GM21526 (cell line): Measurements from ENCODE around the gene SRGAP3.

Experiments
- ATAC-seq: cut with Tn5 transposase; IDR thresholded peaks from one replicate; pipeline ENCODE4 v1.9.1; 2021; ENCODE audit warnings: moderate library complexity; ENCODE audit not compliant: unreplicated experiment, low FRiP score

SRGAP3 gene

DNA sequence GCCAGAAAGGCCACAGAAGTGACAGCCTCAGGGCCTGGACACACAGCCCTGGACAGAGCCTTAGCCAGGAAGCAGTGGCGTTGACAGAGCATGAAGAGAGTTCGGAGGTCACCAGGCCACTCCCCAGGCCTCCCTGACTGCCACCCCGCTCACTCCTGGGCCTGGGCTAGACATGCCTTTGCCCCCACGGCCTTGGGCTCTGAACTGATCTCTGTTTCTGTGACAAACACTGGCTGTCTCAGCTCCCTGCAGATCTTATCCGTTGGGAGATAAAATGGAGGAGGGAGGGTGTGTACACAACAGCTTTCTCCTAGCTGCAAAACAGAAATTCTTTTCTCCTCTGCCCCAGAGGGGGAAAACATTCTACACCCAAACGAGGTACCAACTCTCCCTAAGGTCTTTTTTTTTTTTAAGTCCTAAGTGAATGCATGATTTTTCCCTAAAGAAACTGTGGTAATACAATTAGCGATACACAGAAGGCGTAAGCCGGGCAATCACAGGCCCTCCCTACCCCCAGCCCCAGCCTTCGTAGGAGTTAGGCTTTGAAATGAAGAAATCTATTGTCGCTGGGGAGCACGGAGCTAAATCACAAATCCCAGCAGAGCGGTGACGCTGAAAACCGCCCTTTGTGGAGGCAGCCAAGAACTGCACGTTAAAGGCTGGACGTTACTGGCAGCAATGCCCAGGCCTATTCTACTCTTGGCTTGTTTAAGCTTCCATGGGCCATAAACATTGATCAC, 45.0 kb downstream of the SRGAP3 start:
- no peak for ATAC-seq

DNA sequence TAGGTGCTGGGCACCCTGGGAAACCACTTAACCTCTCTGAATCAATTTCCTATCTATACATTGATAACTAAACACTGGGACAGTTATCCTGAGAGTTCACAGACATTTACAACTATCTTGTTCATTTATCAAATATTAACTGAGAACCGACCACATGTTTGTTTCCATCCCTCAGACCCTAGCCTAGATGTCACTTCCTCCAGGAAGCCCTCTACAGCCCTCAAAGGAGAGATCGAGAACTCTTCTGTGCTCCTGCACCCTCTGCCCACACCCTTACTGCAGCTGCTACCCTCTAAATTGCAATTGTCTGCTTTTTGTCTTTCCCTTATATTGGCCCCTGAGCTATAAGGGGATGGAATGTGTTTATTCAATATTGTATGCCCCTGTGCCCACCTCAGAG, 46.1 kb downstream of the SRGAP3 start:
- no peak for ATAC-seq

DNA sequence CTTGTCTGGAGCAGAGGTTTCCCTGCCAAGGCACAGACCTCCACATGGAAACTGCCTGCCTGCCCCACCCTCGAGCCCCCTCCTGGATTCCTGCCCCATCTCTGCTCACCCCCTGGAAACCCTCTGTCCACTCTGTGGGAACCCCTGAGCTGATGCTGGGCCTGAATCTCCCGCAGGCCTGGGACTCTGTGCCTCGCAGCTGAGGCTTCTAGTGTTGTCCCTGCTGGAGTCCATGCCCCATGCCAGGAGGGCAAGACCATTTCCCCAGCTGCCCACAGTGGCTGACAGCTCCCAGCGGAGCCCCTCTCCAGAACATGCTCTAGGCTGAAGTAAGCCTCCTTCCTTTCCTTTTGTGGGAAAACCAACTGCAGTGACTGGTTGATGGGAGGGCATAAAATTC, 46.9 kb downstream of the SRGAP3 start:
- ATAC-seq: no peak

DNA sequence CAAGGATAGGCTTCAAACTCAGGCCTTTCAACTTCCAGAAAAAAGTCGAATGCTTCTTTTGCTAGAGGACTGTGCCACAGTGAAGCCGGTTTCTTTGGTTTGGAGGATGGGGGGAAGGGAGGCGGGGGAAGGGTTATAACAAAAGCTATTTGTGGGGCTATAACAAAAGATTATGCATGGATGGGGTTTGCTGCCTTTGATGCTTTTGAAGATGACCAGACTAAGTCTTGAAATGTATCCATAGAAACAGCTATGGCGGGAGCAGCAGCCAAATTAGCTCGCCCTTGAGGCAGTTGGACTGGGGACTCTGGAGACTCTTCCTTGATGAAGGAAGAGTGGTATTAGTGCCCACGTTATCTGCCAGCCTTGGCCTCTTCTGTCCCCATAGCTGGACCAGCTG, 47.5 kb downstream of the SRGAP3 start:
- ATAC-seq: no peak

DNA sequence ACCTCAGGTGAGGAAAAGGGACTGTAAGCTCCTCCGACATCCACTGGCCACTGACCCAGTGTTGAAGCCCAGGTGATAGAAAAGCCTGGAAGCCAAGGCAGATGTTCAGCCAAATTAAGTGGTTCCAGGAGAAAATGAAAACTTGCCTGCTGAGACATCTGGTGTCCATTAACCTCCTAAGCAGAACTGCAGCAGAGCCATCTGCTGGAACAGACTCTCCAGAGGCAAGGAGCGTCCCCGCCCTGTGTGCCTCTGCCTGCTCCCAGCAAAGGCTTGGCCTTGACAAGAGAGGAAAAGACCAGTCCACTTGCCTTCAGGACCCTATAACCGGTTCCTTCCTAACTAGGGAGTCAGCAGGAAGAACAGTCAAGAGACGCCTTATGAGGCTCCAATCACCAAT, 48.2 kb downstream of the SRGAP3 start:
- no peak for ATAC-seq

DNA sequence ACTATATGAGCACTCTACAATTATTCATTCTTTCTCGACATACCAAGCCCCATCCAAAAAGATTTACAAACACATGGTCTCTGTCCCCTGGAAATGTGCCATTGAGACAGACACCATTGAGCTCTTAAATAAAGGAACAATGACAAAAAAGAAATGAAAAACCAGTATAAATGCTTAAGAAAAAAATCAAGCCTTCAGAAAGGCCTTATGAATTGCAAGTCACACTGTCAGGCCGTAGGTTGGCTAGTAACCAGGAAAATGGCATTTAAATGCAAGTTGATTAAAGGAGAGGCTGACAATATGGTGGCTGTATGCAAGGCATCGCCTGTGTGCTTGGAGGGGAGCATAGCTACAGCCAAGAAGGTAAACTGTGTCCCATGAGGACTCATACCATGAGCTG, 49.7 kb downstream of the SRGAP3 start:
- ATAC-seq: no peak

DNA sequence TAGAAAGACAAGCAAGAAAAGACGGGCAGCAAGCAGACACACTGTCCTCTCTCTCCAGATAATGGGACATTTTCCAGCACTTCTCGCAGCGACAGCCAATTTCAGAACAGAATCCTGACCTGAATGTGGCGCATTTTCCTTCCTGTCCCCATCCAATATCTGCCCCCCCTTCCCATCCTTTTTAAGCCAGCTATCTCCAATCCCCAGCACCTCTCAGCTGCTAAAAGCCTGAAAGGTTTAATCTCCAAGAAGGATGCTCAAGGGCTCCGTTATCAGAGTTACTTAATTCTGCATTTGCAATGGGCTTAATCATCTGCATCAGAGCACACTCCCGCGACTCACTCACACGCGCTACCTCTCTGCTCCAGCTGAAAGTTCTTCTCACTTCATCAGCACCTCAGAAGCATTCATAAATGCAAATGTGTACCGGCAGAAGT, 50.5 kb downstream of the SRGAP3 start:
- no peak for ATAC-seq

DNA sequence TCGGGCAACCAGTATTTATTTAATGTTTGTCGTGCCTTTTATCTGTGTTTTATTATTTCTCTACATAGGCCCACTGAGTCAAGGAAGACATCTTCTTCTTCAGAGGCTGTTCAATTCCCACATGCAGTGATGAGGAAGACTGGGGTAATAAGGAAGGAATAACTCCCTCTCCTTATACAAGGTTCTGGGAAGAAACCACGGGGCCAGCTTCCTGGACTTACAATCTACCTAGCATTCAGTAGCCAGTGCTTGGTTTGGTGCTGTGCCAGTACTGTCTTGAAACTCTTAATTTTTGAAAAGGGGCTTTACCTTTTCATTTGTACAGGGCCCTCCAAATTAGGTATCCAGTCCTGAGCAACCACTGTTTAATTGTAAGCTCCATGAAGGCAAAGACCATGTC, 51.2 kb downstream of the SRGAP3 start:
- ATAC-seq: no peak

DNA sequence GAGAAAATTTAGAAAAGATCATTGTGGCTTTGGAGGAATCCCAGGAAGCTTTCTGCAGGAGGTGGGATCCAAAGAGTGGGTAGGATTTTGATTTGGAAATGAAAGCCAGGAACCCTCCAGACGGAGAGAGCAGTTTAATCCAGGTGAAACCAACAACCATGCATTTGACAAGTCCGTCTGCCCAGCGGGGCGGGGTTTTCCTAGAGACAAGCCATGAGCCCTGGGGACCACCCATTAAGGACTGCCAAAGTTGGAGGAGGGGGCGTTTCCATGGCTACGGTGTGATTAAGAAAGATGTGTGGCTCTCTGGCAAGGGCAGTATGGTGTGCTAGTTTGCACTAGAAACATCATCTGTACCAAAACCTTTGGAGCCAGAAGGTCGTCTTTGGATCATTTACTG, 53.4 kb downstream of the SRGAP3 start:
- ATAC-seq: no peak

DNA sequence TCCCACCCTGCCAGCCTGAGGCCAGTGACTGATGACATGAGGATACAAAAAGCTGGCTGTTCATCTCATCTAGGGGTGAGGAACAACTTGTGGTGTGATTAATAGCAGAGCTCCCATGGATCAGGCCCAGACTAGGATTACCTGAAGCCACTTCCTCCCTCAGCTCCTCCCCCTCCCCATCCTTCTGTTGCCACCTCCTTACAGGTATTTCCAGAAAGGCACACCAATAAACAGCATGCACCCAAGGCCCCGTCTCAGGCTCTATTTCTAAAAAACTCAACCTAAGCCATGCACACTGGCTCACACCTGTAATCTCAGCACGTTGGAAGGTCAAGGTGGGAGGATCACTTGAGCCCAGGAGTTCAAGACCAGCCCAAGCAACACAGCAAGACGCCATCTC, 54.1 kb downstream of the SRGAP3 start:
- ATAC-seq: no peak

DNA sequence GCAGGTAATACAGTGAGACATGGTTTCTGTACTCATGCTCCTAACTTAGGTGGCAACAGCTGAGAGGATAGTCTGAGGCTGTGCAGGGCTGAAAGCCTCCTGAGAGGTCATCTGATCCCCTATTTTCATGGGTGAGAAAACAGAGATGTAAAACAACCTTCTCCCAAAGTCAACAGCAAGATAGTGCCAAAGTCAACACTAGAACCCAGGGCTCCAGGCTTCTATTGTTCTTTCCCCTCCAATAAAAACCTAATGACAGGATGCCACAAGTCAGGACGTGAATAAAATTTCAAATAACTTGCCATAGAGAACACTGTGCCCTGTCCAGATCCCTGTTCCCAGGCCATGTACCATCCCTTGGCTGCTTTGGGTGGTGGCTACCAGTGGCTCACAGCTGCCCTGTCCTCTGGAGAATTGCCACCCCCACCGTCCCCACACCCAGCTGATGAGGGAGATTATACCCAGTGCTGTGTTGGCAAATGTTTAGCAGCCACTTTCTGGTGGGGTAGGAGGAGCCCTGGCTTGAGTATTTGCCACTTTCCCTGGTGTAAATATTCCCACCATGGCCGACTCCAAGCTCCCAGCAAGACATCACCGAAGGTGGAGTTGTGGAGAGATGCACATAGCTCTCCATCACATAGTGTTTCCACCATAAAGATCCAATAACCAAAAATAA, 54.8 kb downstream of the SRGAP3 start:
- ATAC-seq: no peak

DNA sequence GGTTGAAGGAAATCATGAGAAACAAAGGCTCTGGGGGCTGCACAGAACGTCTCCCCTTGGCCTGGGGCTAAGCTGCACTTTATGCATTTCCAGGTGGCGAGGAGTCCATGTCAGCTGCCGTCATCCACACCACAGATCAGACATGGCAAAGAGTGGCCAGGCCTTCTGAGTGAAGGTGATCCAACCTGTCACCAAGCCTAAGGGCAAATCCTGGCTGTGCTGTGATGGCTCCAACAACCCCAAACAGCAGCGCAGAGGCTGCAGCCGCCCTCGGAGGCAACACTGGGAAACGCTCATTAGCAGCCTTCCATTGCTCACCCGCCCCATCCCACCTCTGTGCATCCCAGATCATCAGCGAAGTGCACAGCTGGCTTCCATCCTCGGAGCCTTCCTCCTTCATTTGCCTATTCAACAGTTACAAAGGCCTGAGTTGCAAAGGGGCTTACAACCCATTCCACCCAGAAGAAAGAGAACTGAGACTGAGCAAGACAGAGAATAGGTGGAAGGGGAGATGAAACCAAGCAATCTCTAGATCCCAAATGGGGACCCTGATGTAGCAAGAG, 55.7 kb downstream of the SRGAP3 start:
- no peak for ATAC-seq

DNA sequence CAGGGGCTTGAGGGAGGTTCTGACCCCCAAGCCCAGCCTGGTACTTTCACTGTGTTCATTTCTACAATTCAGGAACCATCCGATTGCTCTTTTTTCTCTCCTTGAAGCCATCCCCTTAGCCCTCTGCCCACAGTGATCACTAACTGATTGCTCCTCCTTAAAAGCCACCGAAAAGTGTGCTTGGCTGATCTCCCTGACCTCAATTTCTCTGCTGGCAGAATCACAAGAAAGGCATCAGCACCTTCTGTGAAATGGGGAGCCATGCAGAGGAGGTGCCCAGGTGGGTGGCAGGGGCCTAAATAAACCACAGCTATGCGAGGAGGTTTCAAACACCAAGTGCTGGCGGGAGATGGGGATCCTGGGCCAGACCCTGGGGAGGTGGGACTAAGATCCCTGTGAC, 56.2 kb downstream of the SRGAP3 start:
- ATAC-seq: no peak

DNA sequence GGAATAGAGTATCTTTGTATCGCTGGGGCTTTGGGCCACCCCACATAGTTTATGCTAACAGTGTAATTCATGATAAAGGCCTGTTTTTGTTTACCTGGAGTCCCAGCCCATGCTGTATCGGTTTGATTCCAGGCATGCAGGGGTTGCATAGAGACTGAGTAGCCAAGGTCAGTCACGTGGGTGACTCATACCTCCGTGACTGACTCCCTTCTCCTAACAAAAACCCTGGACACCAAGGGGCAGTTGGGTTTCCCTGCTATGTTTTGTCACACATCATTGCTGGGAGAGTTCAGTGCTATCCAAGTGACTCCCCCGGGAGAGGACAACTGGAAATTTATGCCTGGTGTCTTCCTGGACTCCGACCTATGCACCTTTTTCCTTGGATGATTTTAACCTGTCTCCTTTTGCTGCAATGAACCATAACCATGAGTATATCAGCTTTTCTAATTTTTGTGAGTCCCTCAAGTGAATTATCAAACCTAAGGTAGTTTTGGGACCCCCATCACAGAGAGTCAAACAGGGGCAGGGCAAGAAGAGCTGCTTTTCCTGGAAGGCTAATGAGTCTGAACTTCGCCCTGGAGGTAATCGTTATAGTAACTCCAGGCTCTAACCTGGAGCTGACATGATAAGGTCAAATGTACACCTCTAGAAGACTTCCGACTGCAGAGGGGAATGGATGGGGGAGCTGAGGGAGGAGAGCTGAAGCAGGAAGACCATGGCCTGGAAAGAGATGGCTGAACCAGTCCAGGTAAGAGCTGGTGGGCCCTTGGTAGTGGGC, 57.0 kb downstream of the SRGAP3 start:
- no peak for ATAC-seq

DNA sequence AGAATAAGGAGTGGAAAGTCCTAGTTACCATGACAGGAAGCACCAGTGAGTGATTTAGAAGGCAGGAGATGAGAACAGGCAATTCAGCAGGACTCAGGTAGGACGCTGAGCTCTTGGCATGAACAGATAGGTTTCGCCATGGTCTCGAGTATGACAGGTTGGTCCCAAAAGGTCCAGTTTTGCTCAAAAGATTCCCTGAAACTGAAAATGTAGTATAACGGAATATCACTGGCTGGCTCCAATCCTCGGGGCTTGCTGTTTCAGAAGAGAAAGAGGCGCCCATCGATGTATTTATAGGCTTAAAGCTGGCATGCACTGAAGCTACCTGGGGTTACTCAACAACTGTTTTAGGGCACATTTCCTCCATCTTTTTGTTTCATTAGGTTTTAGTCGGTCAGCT, 59.2 kb downstream of the SRGAP3 start:
- ATAC-seq: no peak

DNA sequence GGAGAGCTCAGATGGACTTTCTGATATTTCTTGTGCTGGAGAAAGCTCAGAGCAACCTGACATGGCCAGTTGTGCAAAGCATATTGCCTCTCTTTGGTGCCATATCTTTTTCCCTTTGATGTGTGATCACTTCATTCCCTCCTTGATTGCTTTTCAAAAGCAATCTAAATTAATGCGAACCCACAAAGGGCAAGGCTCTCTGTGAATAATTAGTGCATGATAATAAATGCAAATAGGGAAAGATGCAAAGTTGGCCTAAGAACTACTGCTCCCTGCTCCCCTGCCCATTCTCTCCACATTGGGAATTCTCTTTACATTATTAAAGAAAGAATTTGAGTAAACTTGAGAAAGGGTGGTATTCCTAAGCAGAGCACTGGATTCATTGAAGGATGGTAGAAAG, 60.9 kb downstream of the SRGAP3 start:
- ATAC-seq: no peak

DNA sequence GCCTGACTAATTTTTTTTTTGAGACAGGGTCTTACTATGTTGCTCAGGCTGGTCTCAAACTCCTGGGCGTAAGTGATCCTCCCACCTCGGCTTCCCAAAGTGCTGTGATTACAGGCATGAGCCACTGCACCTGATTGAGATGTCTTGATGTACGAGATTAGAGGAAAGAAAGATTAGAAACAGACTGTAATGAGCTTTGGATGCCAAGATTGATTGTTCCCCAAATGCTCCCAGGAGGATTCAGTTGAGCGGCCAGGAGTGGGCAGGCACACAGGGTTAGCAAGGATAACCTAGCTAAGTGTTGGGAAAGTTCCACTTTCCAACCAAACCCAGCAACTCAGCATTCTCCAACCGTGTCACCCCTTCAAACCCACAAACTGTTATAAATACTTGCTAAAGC, 63.7 kb downstream of the SRGAP3 start:
- ATAC-seq: no peak

DNA sequence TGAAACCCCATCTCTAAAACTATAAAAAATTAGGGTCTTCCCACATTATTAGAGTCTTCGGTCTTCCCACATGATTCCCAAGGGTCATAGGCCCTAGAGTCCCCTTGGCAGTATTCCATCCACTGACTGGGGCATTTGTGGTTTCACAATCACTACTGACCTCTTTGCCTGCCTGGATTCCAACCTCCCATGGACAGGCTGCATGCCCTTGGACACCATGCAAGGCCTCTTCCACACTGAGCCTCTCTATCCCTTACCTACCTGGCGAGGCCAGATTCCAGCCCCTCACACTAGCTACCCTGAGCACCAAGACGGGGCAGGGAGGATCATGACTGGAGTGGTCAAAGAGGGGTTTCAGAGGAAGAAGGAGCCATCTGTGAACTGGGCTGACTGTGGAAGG, 64.4 kb downstream of the SRGAP3 start:
- no peak for ATAC-seq

DNA sequence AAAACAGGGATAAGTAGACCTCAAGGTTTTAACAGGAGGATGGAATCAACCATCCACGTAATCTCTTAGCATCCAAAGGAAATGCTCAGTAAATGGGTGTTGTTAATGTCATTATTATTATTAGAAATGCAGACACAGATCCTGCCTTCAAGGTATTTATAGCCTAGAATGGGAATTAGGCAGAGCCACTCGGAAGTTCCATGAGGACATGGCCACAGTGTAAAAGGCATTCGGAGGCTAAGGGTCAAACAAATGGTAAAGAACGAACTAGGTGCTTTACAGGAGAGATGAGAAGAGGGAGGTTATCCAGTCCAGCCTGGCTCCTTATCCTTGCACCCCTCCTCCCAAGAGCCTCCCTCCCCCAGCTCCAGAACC, 65.0 kb downstream of the SRGAP3 start:
- ATAC-seq: no peak

DNA sequence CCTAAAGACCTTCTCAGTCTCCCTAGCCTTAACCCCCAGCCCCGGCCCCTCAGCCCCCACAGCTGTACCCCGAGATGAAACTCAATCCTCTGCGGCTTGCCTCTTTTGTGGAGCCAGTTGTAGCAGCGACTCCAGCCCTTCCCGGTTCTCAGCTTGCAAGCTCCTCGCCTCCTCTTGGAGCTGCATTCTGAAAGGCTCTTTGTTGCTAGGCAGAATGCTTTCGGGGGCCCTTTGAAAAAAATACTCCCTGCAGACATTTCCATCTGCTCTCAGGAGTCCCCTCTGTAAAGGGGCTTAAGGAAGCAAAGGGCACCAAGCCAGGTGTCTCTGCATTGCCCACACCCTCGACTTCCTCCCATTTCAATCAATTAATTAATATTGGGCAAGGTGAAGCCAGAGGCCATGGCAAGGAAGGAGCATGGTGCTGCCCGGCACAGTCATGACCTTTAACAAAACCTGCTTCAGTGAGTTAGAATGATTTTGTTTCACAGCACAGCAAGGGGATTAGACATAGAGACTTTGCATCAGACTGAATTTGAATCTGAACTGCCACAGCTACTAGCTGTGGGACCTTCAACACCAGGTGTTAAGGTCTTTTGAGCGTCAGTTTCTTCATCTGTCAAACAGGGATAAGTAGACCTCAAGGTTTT, 65.5 kb downstream of the SRGAP3 start:
- ATAC-seq: no peak

DNA sequence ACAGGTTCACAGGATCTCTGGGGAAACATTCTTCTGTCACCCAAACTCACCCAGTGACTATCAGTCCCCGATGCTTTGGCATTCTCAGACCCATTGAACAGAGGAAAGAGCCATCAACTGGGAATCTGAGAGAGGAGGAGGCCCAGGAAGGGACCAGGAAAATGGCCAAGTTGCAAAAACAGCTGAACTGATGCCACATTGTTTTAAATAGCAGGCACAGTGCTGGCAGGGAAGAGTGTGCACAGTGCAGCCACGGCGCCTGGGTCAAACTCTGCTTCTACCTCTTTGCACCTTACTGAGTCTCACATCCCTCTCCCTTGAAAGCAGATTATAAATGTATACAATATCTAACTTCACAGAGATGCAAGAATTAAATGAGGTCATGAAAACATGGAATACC, 66.4 kb downstream of the SRGAP3 start:
- no peak for ATAC-seq
